Activated T-helper 2 cell treated with anti-CD3 and anti-CD28 coated beads, Interferon-gamma antibody, Interleukin-2, Interleukin-4, amounts not matched to agents 10 μg/mL and 5 μg/mL and 100 μg/mL, durations not matched to agents 14 hours and 24 hours and 36 hours (primary cell): ENCODE measurements around the gene ARHGAP8. TPM values are rescaled to one million over a fixed set of nuclear protein-coding genes. Genes with fewer than 3 reads are reported as not detected.
A peak's percentile ranks its signal among the peaks of the same experiment; 100 is the strongest.

Experiments used
- DNase-seq: peaks from one replicate; pipeline ENCODE4 v3.0.0; 2021; ENCODE audit warnings: low spot score
- H3K27ac Mint-ChIP-seq: one replicate; pipeline ENCODE4 v1.8.0; 2021; ENCODE audit warnings: mixed read lengths
- H3K27me3 Mint-ChIP-seq: one replicate; pipeline ENCODE4 v1.8.0; 2021; ENCODE audit warnings: low read depth, mixed read lengths
- H3K36me3 Mint-ChIP-seq: one replicate; pipeline ENCODE4 v1.8.0; 2021; ENCODE audit warnings: low read depth, mixed read lengths
- H3K4me1 Mint-ChIP-seq: one replicate; pipeline ENCODE4 v1.8.0; 2021; ENCODE audit warnings: low read depth, mixed read lengths
- H3K4me3 Mint-ChIP-seq: one replicate; pipeline ENCODE4 v1.8.0; 2021; ENCODE audit warnings: low read depth, mild to moderate bottlenecking, moderate library complexity, mixed read lengths
- H3K9me3 Mint-ChIP-seq: one replicate; pipeline ENCODE4 v1.8.0; 2021; ENCODE audit warnings: mixed read lengths
- intact Hi-C: fragments of 100-400 bp; cut with micrococcal nuclease; formaldehyde crosslinking; loops from one replicate; pipeline ENCODE4 v1.15.1; 2023
- total RNA-seq: library from RNA; stranded (reverse); gene quantifications from 2 replicates; pipeline ENCODE4 v1.2.3, GENCODE V29; 2022

Gene ARHGAP8
- total RNA-seq, 1 donor from 2014 or later = 0.30 TPM

- Mint-ChIP-seq H3K4me3 (no peak overlapping the region), H3K27ac (no peak overlapping the region), H3K4me1 (peaks cover 4% of the 10 kb centered on the region), H3K9me3 (no peaks in the 10 kb centered on the region), H3K27me3 (no peaks in the 10 kb centered on the region), H3K36me3 (peaks cover 4% of the 10 kb centered on the region)
- intact Hi-C loops = no loop called here
- DNase-seq = no peak
These were observed 39.4 kb upstream of the ARHGAP8 start for GRCh38 chr22:44712962-44713361.

GRCh38 chr22:44714703-44715350 lies 37.5 kb upstream of the ARHGAP8 start:
- intact Hi-C loops = no loop called here
- Mint-ChIP-seq H3K27me3 (no peaks in the 10 kb centered on the region), H3K4me3 (no peak overlapping the region)

GRCh38 chr22:44718418-44718817 lies 34.0 kb upstream of the ARHGAP8 start:
- DNase-seq = no peak
- intact Hi-C loops = no loop called here
- Mint-ChIP-seq H3K9me3 (no peaks in the 10 kb centered on the region), H3K36me3 (peaks cover 4% of the 10 kb centered on the region), H3K4me1 (peaks cover 6% of the 10 kb centered on the region), H3K4me3 (no peak overlapping the region), H3K27me3 (no peaks in the 10 kb centered on the region), H3K27ac (peak overlapping the region; percentile 3)

More at GRCh38 chr22:44714703-44715350, 37.5 kb upstream of the ARHGAP8 start:
- peaks cover 11% of the 10 kb centered on the region for H3K4me1 Mint-ChIP-seq
- H3K9me3 Mint-ChIP-seq = no peaks in the 10 kb centered on the region
- H3K36me3 Mint-ChIP-seq = peaks cover 4% of the 10 kb centered on the region
- H3K27ac Mint-ChIP-seq = no peak overlapping the region
- no peak for DNase-seq

- H3K27me3 Mint-ChIP-seq = no peaks in the 10 kb centered on the region
- intact Hi-C loops = no loop called here
- H3K4me3 Mint-ChIP-seq = no peak overlapping the region
- H3K27ac Mint-ChIP-seq = no peak overlapping the region
- peaks cover 6% of the 10 kb centered on the region for H3K4me1 Mint-ChIP-seq
- H3K9me3 Mint-ChIP-seq = no peaks in the 10 kb centered on the region
- H3K36me3 Mint-ChIP-seq = peaks cover 3% of the 10 kb centered on the region
- DNase-seq = no peak
These were observed 32.6 kb upstream of the ARHGAP8 start for GRCh38 chr22:44719586-44720368.

- intact Hi-C loops = no loop called here
- Mint-ChIP-seq H3K4me3 (no peak overlapping the region), H3K36me3 (no peaks in the 10 kb centered on the region), H3K27ac (no peak overlapping the region), H3K9me3 (no peaks in the 10 kb centered on the region), H3K27me3 (no peaks in the 10 kb centered on the region), H3K4me1 (peaks cover 6% of the 10 kb centered on the region)
- no peak for DNase-seq
These were observed 31.2 kb upstream of the ARHGAP8 start for GRCh38 chr22:44721213-44721612.

- Mint-ChIP-seq H3K4me1 (peaks cover 6% of the 10 kb centered on the region), H3K9me3 (no peaks in the 10 kb centered on the region), H3K4me3 (no peak overlapping the region), H3K27ac (no peak overlapping the region), H3K36me3 (no peaks in the 10 kb centered on the region), H3K27me3 (no peaks in the 10 kb centered on the region)
- intact Hi-C loops = no loop called here
- no peak for DNase-seq
These were observed 29.8 kb upstream of the ARHGAP8 start for GRCh38 chr22:44722611-44723010.

GRCh38 chr22:44723801-44724200 lies 28.6 kb upstream of the ARHGAP8 start:
- peaks cover 1% of the 10 kb centered on the region for H3K4me1 Mint-ChIP-seq
- DNase-seq = no peak
- intact Hi-C loops = no loop called here
- H3K27me3 Mint-ChIP-seq = no peaks in the 10 kb centered on the region
- no peaks in the 10 kb centered on the region for H3K36me3 Mint-ChIP-seq
- H3K4me3 Mint-ChIP-seq = no peak overlapping the region
- H3K9me3 Mint-ChIP-seq = no peaks in the 10 kb centered on the region
- no peak overlapping the region for H3K27ac Mint-ChIP-seq

- no peak overlapping the region for H3K4me3 Mint-ChIP-seq
- H3K27ac Mint-ChIP-seq = no peak overlapping the region
- DNase-seq = no peak
- H3K4me1 Mint-ChIP-seq = no peaks in the 10 kb centered on the region
- intact Hi-C loops = no loop called here
- H3K36me3 Mint-ChIP-seq = no peaks in the 10 kb centered on the region
- H3K27me3 Mint-ChIP-seq = no peaks in the 10 kb centered on the region
- H3K9me3 Mint-ChIP-seq = no peaks in the 10 kb centered on the region
These were observed 28.0 kb upstream of the ARHGAP8 start for GRCh38 chr22:44724416-44724815.

- Mint-ChIP-seq H3K4me3 (no peak overlapping the region), H3K4me1 (no peaks in the 10 kb centered on the region), H3K27ac (no peak overlapping the region), H3K36me3 (no peaks in the 10 kb centered on the region), H3K9me3 (no peaks in the 10 kb centered on the region), H3K27me3 (no peaks in the 10 kb centered on the region)
- no peak for DNase-seq
- intact Hi-C loops = no loop called here
These were observed 27.5 kb upstream of the ARHGAP8 start for GRCh38 chr22:44724859-44725258.

- intact Hi-C loops = no loop called here
- DNase-seq = no peak
- H3K27ac Mint-ChIP-seq = no peak overlapping the region
- no peak overlapping the region for H3K4me3 Mint-ChIP-seq
- H3K9me3 Mint-ChIP-seq = no peaks in the 10 kb centered on the region
- no peaks in the 10 kb centered on the region for H3K36me3 Mint-ChIP-seq
- no peaks in the 10 kb centered on the region for H3K27me3 Mint-ChIP-seq
- H3K4me1 Mint-ChIP-seq = no peaks in the 10 kb centered on the region
These were observed 25.9 kb upstream of the ARHGAP8 start for GRCh38 chr22:44726439-44726838.

- no peaks in the 10 kb centered on the region for H3K4me1 Mint-ChIP-seq
These were observed 25.2 kb upstream of the ARHGAP8 start for GRCh38 chr22:44727148-44727547.

GRCh38 chr22:44727709-44728108 lies 24.7 kb upstream of the ARHGAP8 start:
- no peaks in the 10 kb centered on the region for H3K4me1 Mint-ChIP-seq
- H3K4me3 Mint-ChIP-seq = no peak overlapping the region
- H3K27me3 Mint-ChIP-seq = no peaks in the 10 kb centered on the region
- DNase-seq = no peak
- no peaks in the 10 kb centered on the region for H3K9me3 Mint-ChIP-seq
- H3K36me3 Mint-ChIP-seq = no peaks in the 10 kb centered on the region
- H3K27ac Mint-ChIP-seq = no peak overlapping the region
- intact Hi-C loops = no loop called here

More at GRCh38 chr22:44727148-44727547, 25.2 kb upstream of the ARHGAP8 start:
- H3K9me3 Mint-ChIP-seq = no peaks in the 10 kb centered on the region
- intact Hi-C loops = no loop called here
- DNase-seq = no peak
- no peak overlapping the region for H3K27ac Mint-ChIP-seq
- H3K4me3 Mint-ChIP-seq = no peak overlapping the region
- H3K36me3 Mint-ChIP-seq = no peaks in the 10 kb centered on the region
- H3K27me3 Mint-ChIP-seq = no peaks in the 10 kb centered on the region

GRCh38 chr22:44728761-44729324 lies 23.5 kb upstream of the ARHGAP8 start:
- Mint-ChIP-seq H3K27me3 (no peaks in the 10 kb centered on the region), H3K36me3 (no peaks in the 10 kb centered on the region), H3K27ac (no peak overlapping the region), H3K9me3 (no peaks in the 10 kb centered on the region), H3K4me3 (no peak overlapping the region), H3K4me1 (no peaks in the 10 kb centered on the region)
- intact Hi-C loops = no loop called here
- no peak for DNase-seq
